HUES6 (cell line): ENCODE measurements around the gene RAB30.

Experiments
- H3K27ac ChIP-seq: 2 replicates; pipeline ENCODE4 v1.7.0; 2013; ENCODE audit warnings: low read depth, mild to moderate bottlenecking, low read length, inconsistent platforms
- H3K27me3 ChIP-seq: 2 replicates; pipeline ENCODE4 v1.6.1; 2013; ENCODE audit warnings: low read length; ENCODE audit not compliant: control insufficient read depth, insufficient read depth
- H3K36me3 ChIP-seq: 2 replicates; pipeline ENCODE4 v1.6.1; 2013; ENCODE audit warnings: low read length; ENCODE audit not compliant: control insufficient read depth, insufficient read depth
- H3K4me1 ChIP-seq: 2 replicates; pipeline ENCODE4 v1.6.1; 2013; ENCODE audit warnings: low read length; ENCODE audit not compliant: control insufficient read depth, insufficient read depth
- H3K4me3 ChIP-seq: 2 replicates; pipeline ENCODE4 v1.5.1; 2013; ENCODE audit warnings: low read depth, low read length
- H3K9ac ChIP-seq: one replicate; pipeline ENCODE4 v1.6.1; 2013; ENCODE audit warnings: mild to moderate bottlenecking, low read length
- H3K9me3 ChIP-seq: 2 replicates; pipeline ENCODE4 v1.6.1; 2013; ENCODE audit warnings: low read depth, low read length; ENCODE audit not compliant: control insufficient read depth, insufficient read depth

RAB30 gene

DNA sequence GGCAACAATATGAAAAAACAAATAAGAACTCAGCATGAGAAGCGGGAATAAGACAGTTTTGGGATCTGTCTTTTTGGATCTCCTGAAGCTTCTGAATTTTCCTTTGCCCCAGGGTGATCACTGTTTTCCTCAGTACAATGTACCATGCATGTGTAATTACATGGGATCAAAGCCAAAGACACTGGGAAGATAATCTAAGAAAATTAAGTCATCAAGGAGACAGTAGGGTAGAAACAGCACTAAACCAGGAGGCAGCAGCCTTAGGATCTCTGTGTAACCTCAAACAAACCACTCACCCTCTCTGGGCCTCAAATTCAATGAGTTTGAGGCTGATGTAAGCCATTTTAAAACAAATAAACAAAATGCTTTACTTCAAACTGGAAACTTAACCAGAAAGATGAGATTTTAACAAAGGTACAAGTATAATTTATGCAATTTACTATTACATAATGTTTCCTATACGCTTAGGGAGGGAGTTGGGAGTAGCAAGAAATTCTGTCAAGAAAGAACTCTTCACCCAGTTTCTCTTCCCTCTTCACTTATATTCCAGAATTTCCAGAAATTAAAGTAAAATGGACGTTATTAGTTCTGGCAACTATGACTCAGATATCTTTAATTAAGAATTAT, 77.0 kb downstream of the RAB30 start:
- Histone ChIP-seq H3K27ac (no peak overlapping the region), H3K9me3 (no peaks in the 10 kb centered on the region)

DNA sequence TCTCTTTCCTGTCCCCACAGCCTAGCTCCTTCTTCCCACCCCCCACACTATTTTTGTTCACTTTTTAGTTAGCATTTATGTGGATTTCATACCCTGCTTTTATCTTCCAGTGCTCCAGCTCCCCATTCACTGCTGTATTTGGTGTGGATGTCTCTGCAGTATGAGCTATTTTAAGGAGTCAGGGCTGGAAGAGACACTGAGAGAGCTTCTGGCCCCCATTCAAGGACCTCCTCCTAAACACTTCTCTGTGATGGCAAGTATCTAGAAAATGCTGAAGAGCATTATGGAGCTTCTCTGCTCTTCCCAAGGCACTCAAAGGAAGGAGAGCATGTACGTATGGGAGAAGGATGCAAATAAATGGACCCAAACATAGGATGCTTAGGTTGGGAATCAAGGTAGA, 79.5 kb downstream of the RAB30 start:
- H3K27me3 ChIP-seq = no peaks in the 10 kb centered on the region
- no peaks in the 10 kb centered on the region; the same call in 1 of the 2 replicates for H3K4me1 ChIP-seq
- H3K27ac ChIP-seq = no peak overlapping the region
- H3K9me3 ChIP-seq = no peaks in the 10 kb centered on the region
- no peak overlapping the region for H3K9ac ChIP-seq
- no peak overlapping the region for H3K4me3 ChIP-seq
- no peaks in the 10 kb centered on the region; the same call in 1 of the 2 replicates for H3K36me3 ChIP-seq

More for the DNA sequence above, 77.0 kb downstream of the RAB30 start:
- H3K9ac ChIP-seq = no peak overlapping the region
- no peaks in the 10 kb centered on the region for H3K36me3 ChIP-seq
- no peak overlapping the region for H3K4me3 ChIP-seq
- no peaks in the 10 kb centered on the region; the same call in 1 of the 2 replicates for H3K4me1 ChIP-seq
- H3K27me3 ChIP-seq = no peaks in the 10 kb centered on the region

DNA sequence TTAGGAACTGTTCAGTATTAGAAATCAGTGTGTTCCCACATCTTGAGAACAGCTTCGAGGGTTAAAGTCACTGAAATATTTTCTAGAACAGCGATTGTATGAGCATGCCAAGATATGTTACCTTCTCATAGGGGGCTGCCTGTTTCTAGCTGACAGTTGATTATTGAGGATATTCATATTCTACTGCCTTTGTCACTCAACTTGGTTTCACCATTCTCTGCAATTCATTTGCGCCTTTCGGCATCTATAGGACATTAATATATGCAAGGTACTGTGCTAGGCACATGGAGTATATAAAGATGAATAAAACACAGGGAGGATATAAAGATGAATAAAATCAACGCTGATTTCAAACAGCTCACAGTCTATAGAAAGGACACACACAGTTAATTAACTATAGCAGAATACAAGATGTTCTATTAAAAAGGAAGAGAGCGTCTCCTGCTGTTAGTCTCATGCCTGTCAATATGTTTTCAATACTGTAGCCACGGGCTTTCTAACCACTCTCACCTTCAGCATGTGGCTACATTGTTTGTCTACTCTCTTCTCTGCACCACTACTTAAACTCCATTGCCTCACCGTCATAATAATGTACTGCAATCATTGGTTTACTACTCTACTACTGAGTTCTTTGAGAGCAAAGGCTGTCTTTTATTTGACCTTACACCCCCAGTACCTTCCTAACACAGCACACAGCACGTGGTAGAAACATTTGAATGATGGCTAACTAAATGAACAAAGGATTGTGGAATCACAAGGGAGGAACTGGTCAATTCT, 81.9 kb downstream of the RAB30 start:
- H3K36me3 ChIP-seq = no peaks in the 10 kb centered on the region; the same call in 1 of the 2 replicates
- no peak overlapping the region for H3K9ac ChIP-seq
- H3K9me3 ChIP-seq = no peaks in the 10 kb centered on the region
- H3K27ac ChIP-seq = no peak overlapping the region
- H3K27me3 ChIP-seq = no peaks in the 10 kb centered on the region
- no peak overlapping the region for H3K4me3 ChIP-seq
- H3K4me1 ChIP-seq = no peaks in the 10 kb centered on the region

DNA sequence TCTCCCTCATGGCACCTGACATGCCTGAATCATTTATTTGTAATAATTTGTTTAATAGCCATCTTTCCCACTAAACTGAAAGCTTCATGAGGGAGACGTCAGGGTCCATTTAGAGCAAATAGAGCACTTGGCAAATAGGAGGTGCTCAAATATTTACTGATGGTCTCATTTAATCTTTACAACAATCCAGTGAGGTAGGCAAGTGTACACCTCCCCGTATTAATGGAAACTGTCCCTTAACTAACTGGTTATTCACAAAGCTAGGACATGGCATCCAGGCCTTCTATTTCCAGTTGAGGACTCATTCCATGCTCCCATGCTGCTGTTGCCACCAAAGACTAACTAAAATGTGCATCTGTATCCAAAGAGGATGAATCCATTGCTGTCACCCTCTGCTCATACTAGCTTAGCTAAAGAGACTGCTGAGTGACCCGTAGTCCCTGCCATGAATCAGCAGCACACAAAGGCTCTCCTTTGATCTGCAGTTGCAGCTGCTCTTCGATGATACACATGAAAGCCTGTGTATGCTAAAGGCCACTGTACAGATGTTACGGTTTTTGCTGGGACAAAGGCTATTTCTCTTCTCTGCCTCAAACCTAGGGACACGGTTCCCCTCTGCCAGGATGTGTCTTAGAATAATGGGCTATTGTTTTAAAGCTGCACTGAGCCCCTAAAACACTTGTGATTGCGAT, 82.6 kb downstream of the RAB30 start:
- Histone ChIP-seq H3K9ac (no peak overlapping the region), H3K36me3 (no peaks in the 10 kb centered on the region; the same call in 1 of the 2 replicates), H3K27me3 (no peaks in the 10 kb centered on the region), H3K4me1 (no peaks in the 10 kb centered on the region), H3K4me3 (no peak overlapping the region), H3K27ac (no peak overlapping the region), H3K9me3 (no peaks in the 10 kb centered on the region)

DNA sequence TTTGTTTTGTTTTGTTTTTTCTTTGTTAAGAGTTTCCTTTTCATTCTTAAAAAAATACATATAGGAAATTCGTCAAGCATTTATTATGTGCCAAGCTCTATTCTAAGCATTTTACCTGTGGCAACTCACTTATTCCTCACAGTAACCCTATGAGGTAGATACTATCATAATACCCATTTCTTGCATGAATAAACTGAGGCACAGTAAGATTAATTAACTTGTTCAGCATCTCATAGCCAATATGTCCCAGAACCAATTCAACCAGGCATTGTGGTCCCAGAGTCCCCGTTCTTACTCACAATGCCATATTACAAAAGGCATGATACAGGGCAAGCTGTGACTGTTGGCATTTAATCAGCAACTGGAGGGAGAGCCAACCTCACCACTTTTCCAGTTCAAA, 83.7 kb downstream of the RAB30 start:
- Histone ChIP-seq H3K9ac (no peak overlapping the region), H3K27ac (no peak overlapping the region), H3K36me3 (no peaks in the 10 kb centered on the region; the same call in 1 of the 2 replicates), H3K4me3 (no peak overlapping the region), H3K27me3 (no peaks in the 10 kb centered on the region), H3K9me3 (no peaks in the 10 kb centered on the region), H3K4me1 (no peaks in the 10 kb centered on the region)

DNA sequence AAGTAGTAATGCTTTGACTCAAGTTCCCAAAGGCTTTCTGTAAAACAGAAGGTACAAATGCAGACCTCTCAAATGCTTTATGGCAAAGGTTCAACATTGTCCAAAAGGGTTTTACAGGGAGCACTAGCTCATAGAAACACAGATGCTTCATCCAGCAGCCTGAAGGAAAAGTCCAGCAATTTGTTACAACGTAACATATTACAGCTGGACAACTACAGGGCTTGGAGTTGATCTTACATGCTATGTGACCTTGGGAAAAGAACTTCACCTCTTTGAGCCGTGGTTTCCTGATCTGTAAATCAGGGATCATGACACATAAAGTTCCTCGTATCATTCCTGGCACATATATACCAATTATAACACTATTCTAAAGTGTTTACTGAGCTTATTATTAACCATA, 85.3 kb downstream of the RAB30 start:
- peaks cover 5% of the 10 kb centered on the region for H3K36me3 ChIP-seq
- H3K27ac ChIP-seq = no peak overlapping the region
- H3K9me3 ChIP-seq = no peaks in the 10 kb centered on the region
- no peaks in the 10 kb centered on the region for H3K27me3 ChIP-seq
- no peak overlapping the region for H3K4me3 ChIP-seq
- no peaks in the 10 kb centered on the region for H3K4me1 ChIP-seq
- no peak overlapping the region for H3K9ac ChIP-seq

DNA sequence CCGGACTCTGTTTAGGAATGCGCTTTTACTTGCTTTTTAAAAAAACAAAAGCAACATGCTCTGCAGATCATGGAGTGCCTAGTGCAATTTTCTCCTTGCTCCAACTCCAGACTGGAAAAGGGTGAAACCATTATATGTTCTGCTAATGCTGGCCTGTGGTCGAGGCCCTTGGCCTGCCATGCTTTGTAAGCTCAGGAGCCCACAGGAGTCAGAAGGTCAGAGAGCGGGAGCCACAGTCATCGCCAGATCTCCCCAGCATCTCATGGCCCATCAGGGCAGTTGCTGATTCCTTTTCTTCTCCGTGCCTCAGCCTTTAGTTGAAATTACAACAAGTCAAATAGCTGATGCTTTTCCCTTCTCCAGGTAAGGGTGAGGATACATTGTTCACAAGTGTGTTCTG, 89.8 kb downstream of the RAB30 start:
- Histone ChIP-seq H3K4me3 (no peak overlapping the region), H3K4me1 (no peaks in the 10 kb centered on the region), H3K36me3 (peaks cover 5% of the 10 kb centered on the region), H3K9ac (no peak overlapping the region), H3K27ac (no peak overlapping the region), H3K9me3 (no peaks in the 10 kb centered on the region), H3K27me3 (no peaks in the 10 kb centered on the region)

DNA sequence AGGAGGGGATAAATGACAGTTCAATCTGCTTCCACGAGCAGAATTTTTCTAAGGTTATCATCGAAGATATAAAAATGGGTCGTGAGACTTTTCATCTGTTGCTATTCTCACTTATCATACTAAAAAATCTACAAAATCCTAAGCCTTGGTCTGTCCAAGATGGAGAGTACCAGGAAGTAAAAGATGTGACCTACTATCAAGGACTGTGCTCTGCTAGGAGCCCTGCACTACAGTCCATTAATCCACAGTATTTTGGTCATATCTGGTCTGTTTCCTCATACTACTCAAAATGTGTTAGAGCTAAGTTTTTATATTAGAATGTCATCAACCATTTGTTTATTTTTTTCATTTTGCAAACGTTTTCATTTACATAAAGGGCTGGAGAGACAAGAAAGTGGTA, 90.8 kb downstream of the RAB30 start:
- Histone ChIP-seq H3K9me3 (no peaks in the 10 kb centered on the region), H3K27me3 (no peaks in the 10 kb centered on the region), H3K4me1 (no peaks in the 10 kb centered on the region), H3K4me3 (no peak overlapping the region), H3K36me3 (peaks cover 5% of the 10 kb centered on the region), H3K27ac (no peak overlapping the region), H3K9ac (no peak overlapping the region)

DNA sequence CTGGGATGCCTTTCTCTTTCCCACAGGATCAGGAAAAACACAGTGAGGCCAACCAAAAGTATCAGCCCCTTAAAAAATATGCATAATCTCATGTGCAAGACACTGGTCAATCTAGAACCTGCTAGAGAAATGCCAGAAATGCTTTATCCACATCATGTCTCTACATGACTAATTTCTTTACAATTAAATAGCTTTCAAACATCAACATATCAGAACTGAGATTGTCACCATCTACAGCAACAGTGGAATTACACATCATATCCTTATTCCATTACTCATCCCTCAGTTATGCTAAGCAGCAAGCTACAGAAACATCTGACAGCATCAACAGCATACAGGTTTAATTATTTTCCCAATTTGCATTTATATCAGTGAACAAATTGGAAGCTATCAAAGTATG, 91.4 kb downstream of the RAB30 start:
- Histone ChIP-seq H3K4me3 (no peak overlapping the region), H3K27ac (no peak overlapping the region), H3K27me3 (no peaks in the 10 kb centered on the region), H3K9ac (no peak overlapping the region), H3K36me3 (peaks cover 5% of the 10 kb centered on the region), H3K4me1 (no peaks in the 10 kb centered on the region), H3K9me3 (no peaks in the 10 kb centered on the region)

DNA sequence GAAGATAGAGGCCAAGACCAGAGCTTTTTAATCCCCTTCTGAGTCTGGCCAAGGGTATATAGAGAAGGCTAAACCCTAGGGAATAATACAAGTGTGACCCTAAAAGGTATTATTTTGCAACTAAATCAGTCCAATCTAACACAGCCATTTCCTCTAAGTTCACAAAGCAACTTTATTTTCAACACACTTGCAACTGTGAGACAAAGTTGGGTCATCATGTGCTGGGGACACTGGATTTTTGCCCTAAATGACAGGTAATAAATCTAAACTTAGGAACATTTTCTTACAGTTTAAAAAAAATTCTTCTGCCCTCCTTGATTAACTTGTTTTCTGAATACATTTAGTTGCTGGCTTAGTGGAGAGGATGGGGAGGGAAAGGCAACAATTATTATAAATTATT, 91.9 kb downstream of the RAB30 start:
- Histone ChIP-seq H3K4me3 (no peak overlapping the region), H3K9me3 (no peaks in the 10 kb centered on the region), H3K4me1 (no peaks in the 10 kb centered on the region), H3K27me3 (no peaks in the 10 kb centered on the region), H3K27ac (no peak overlapping the region), H3K36me3 (peaks cover 5% of the 10 kb centered on the region), H3K9ac (no peak overlapping the region)
